ENCODE data around the gene IL1A. TPM values are rescaled to one million over a fixed set of nuclear protein-coding genes. Genes with fewer than 3 reads are reported as not detected.

IL1A gene
- total RNA-seq, 2 experiments from 2014 or later: 0.16 to 0.20 TPM

- Mint-ChIP-seq H3K27ac (no peak overlapping the region), H3K4me3 (no peak overlapping the region), H3K27me3 (peaks cover 4% of the 10 kb centered on the region), H3K4me1 (peaks cover 10% of the 10 kb centered on the region), H3K36me3 (peaks cover 3% of the 10 kb centered on the region), H3K9me3 (peaks cover 13% of the 10 kb centered on the region)
- no peak for DNase-seq
These were observed 21.2 kb upstream of the IL1A start for GRCh38 chr2:112805542-112805941.

DNA sequence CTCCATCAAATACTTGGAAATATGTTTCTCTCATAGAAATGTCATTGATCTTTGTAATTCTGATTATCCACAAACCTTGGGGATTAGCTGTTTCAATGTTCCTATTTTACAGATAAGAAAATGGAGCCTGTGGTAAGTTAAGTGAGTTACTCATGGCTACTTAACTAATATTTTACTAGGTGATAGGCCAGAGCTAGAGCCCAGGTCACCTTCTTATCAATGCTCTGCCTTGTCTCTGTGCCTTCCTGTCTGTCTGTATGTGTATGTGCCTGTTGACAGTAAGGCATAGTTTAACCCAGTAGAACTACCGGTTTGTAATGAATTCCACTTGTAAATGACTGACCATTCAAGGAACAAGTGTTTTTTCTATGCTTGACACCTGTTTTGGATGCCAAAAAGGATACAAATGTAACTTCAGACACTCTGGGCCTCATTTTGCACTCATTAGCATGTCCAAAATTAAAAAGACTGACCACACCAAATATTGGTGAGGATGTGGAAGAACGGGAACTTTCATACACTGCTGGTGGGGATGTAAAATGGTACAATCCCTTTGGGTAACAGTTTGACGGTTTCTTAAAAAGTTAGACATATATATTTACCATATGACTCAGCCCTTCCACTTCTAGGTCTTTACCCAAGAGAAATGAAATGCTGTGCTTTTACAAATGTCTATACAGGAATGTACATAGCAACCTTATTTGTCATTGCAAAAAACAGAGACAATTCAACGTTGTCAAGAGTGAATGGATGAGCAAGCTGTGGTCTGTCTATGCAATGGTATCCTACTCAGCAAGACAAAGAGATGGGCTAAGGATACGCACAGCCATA, 19.6 kb upstream of the IL1A start:
- Mint-ChIP-seq H3K27ac (peak overlapping the region; percentile 68), H3K9me3 (peaks cover 10% of the 10 kb centered on the region), H3K4me3 (no peak overlapping the region)

GRCh38 chr2:112800881-112801583, 16.7 kb upstream of the IL1A start:
- no peak overlapping the region for H3K4me3 Mint-ChIP-seq
- no peak overlapping the region for H3K27ac Mint-ChIP-seq
- no peak for DNase-seq
- no peaks in the 10 kb centered on the region for H3K9me3 Mint-ChIP-seq
- no peaks in the 10 kb centered on the region for H3K27me3 Mint-ChIP-seq
- peaks cover 3% of the 10 kb centered on the region for H3K36me3 Mint-ChIP-seq
- H3K4me1 Mint-ChIP-seq: peaks cover 19% of the 10 kb centered on the region

More for the DNA sequence above, 19.6 kb upstream of the IL1A start:
- Mint-ChIP-seq H3K36me3 (peaks cover 5% of the 10 kb centered on the region), H3K27me3 (peaks cover 4% of the 10 kb centered on the region), H3K4me1 (peaks cover 18% of the 10 kb centered on the region)
- DNase-seq: no peak

DNA sequence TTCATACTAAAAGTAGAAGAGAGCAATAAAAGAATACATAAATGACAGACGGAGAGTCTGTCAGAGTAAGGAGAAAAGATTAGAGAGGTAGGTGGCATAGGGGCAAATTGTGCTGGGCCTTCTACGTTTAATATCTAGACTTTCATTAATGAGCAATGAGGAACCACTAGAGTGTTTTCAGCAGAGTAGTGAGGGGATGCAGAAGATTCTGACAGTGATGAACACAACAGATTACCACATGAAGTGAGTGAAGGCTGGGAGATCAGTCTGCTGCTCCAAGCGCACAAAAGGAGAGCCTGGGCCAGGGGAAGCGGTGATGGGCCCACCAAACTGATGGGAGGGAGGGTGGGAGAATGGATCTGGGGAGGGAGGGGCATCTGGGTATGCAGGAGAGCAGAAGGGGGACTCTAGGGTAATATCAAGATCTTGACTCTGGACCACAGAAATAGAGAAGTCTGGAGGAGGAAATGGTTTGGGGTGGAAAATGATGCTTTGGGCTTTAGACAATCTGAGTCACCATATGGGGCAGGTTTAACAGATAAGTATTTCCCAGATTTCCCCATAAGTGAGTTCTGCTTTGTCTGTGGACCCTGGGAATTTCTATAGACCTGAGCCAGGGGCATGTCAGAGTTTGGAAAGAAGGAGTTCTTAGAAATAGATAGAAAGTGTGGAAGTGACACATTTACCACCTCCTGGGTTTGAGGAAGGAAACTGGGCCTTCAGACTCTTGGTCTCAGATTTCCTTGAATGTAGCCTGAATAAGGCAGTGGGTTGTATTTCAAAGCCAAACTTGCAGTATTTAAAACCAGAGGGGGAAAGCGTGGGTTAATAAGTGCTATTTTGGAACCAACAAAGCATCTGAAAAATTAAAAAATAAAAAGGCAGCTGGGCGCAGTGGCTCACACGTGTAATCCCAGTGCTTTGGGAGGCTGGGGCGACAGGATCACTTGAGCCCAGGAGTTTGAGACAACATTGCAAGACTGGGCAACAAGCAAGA, 15.0 kb upstream of the IL1A start:
- Mint-ChIP-seq H3K4me1 (peaks cover 16% of the 10 kb centered on the region), H3K27me3 (no peaks in the 10 kb centered on the region), H3K9me3 (no peaks in the 10 kb centered on the region), H3K4me3 (no peak overlapping the region), H3K27ac (peak overlapping the region; percentile 47), H3K36me3 (peaks cover 3% of the 10 kb centered on the region)
- no peak for DNase-seq

DNA sequence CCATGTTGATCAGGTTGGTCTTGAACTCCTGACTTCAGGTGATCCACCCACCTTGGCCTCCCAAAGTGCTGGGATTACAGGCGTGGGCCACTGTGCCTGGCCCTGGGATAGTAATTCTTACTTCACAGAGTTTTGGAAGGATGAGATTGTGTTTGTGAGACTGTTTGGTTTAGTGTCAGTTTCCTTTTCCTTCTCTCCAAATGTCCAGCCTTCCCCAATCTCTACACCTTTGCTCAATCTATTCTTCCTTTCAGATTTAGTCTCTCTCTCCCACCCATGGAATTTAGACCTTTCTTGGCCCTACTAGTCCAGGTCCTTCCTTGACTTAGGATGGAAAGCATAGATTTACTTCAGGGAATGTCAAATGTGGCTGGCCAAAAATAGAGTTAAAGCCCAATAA, 12.2 kb upstream of the IL1A start:
- Mint-ChIP-seq H3K9me3 (no peaks in the 10 kb centered on the region), H3K27ac (no peak overlapping the region), H3K36me3 (peaks cover 3% of the 10 kb centered on the region), H3K27me3 (peaks cover 3% of the 10 kb centered on the region), H3K4me1 (peaks cover 19% of the 10 kb centered on the region), H3K4me3 (no peak overlapping the region)
- DNase-seq: no peak

- H3K27ac Mint-ChIP-seq: no peak overlapping the region
- H3K4me3 Mint-ChIP-seq: no peak overlapping the region
- peaks cover 19% of the 10 kb centered on the region for H3K4me1 Mint-ChIP-seq
- peaks cover 3% of the 10 kb centered on the region for H3K27me3 Mint-ChIP-seq
- no peak for DNase-seq
- H3K9me3 Mint-ChIP-seq: no peaks in the 10 kb centered on the region
- H3K36me3 Mint-ChIP-seq: peaks cover 3% of the 10 kb centered on the region
These were observed 11.5 kb upstream of the IL1A start for GRCh38 chr2:112795774-112796173.

GRCh38 chr2:112794841-112795240, 10.5 kb upstream of the IL1A start:
- Mint-ChIP-seq H3K27me3 (peaks cover 3% of the 10 kb centered on the region), H3K36me3 (no peaks in the 10 kb centered on the region), H3K27ac (no peak overlapping the region), H3K4me1 (peaks cover 19% of the 10 kb centered on the region), H3K4me3 (no peak overlapping the region), H3K9me3 (no peaks in the 10 kb centered on the region)
- DNase-seq: no peak

- peaks cover 3% of the 10 kb centered on the region for H3K27me3 Mint-ChIP-seq
- H3K27ac Mint-ChIP-seq: peak overlapping the region; percentile 63
- H3K4me3 Mint-ChIP-seq: no peak overlapping the region
- no peaks in the 10 kb centered on the region for H3K36me3 Mint-ChIP-seq
- H3K4me1 Mint-ChIP-seq: peaks cover 14% of the 10 kb centered on the region
- no peak for DNase-seq
- H3K9me3 Mint-ChIP-seq: no peaks in the 10 kb centered on the region
These were observed 9.9 kb upstream of the IL1A start for GRCh38 chr2:112794131-112794733.

GRCh38 chr2:112793449-112793978, 9.2 kb upstream of the IL1A start:
- Mint-ChIP-seq H3K36me3 (no peaks in the 10 kb centered on the region), H3K9me3 (no peaks in the 10 kb centered on the region), H3K4me1 (peaks cover 10% of the 10 kb centered on the region), H3K27ac (peak overlapping the region; percentile 31), H3K27me3 (peaks cover 3% of the 10 kb centered on the region), H3K4me3 (no peak overlapping the region)
- DNase-seq: no peak

DNA sequence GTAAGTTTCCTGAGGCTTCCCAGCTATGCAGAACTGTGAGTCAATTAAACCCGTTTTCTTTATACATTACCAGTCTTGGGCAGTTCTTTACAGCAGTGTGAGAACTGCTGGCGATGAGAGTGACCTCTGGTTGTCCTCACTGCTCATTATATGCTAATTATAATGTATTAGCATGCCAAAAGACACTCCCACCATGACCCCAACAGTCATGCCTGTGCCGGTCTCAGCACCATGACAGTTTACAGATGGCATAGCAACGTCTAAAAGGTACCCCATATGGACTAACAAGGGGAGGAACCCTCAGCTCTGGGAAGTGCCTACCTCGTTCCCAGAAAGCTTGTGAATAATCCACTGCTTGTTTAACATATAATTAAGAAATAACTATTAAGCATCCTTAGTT, 8.1 kb upstream of the IL1A start:
- Mint-ChIP-seq H3K4me1 (peaks cover 10% of the 10 kb centered on the region), H3K27ac (no peak overlapping the region), H3K9me3 (no peaks in the 10 kb centered on the region), H3K36me3 (no peaks in the 10 kb centered on the region), H3K4me3 (no peak overlapping the region), H3K27me3 (peaks cover 4% of the 10 kb centered on the region)
- no peak for DNase-seq

DNA sequence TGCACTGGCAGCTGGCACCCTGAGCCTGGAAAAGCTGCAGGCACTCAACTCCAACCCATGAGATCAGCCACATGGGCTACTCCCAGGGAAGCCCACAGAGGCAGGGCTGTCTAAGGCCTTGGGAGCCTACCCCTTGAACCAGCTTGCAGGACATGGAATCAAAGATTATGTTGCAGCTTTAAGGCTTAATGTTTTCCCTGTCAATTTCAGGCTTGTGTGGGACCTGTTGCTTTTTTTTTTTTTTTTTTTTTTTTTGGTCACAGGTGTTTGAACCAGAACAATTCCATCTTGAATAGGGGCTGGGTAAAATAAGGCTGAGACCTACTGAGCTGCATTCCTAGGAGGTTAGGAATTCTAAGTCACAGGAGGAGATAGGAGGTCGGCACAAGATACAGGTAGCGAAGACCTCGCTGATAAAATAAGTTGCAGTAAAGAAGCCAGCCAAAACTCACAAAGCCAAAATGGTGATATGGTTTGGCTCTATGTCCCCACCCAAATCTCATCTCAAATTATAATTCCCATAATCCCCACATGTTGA, 7.5 kb upstream of the IL1A start:
- H3K36me3 Mint-ChIP-seq: no peaks in the 10 kb centered on the region
- H3K27ac Mint-ChIP-seq: no peak overlapping the region
- H3K27me3 Mint-ChIP-seq: peaks cover 11% of the 10 kb centered on the region
- no peak overlapping the region for H3K4me3 Mint-ChIP-seq
- H3K4me1 Mint-ChIP-seq: peaks cover 10% of the 10 kb centered on the region
- H3K9me3 Mint-ChIP-seq: no peaks in the 10 kb centered on the region
- no peak for DNase-seq

DNA sequence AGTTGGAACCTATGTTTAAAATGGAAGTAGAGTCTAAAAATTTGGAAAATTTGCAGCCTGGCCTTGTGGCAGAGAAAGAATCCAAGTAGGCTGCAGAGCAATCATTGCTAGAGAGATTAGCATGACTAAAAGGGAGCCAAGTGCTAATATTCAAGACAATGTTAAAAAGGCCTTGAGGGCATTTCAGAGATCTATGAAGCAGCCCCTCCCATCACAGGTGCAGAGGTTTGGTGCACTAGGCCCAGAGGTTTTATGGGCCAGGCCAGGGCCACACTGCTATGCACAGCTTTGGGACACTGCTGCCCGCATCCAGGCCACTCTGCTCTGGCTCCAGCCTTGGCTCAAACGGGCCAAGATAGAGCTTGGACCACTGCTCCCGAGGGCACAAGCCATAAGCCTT, 6.7 kb upstream of the IL1A start:
- Mint-ChIP-seq H3K27me3 (peaks cover 11% of the 10 kb centered on the region), H3K4me3 (no peak overlapping the region), H3K9me3 (no peaks in the 10 kb centered on the region), H3K36me3 (no peaks in the 10 kb centered on the region), H3K4me1 (peaks cover 10% of the 10 kb centered on the region), H3K27ac (no peak overlapping the region)
- DNase-seq: no peak

GRCh38 chr2:112790305-112790704, 6.0 kb upstream of the IL1A start:
- Mint-ChIP-seq H3K4me1 (peaks cover 10% of the 10 kb centered on the region), H3K36me3 (no peaks in the 10 kb centered on the region), H3K27me3 (peaks cover 15% of the 10 kb centered on the region), H3K4me3 (no peak overlapping the region), H3K27ac (no peak overlapping the region), H3K9me3 (no peaks in the 10 kb centered on the region)
- DNase-seq: no peak

GRCh38 chr2:112789186-112789585, 4.9 kb upstream of the IL1A start:
- Mint-ChIP-seq H3K4me1 (peaks cover 8% of the 10 kb centered on the region), H3K27me3 (peaks cover 26% of the 10 kb centered on the region), H3K36me3 (no peaks in the 10 kb centered on the region), H3K4me3 (no peak overlapping the region), H3K27ac (no peak overlapping the region), H3K9me3 (no peaks in the 10 kb centered on the region)
- no peak for DNase-seq
